Osteocyte (in vitro differentiated cells): Measurements from ENCODE around the gene ZNF827. TPM values are rescaled to one million over a fixed set of nuclear protein-coding genes. Genes with fewer than 3 reads are reported as not detected.

Experiments
- DNase-seq: peaks from one replicate; pipeline ENCODE4 v3.0.0; 2021; ENCODE audit warnings: mixed read lengths; ENCODE audit not compliant: unreplicated experiment; ENCODE audit errors: extremely low spot score
- H3K27ac Mint-ChIP-seq: one replicate; pipeline ENCODE4 v1.8.0; 2021; ENCODE audit warnings: mild to moderate bottlenecking, mixed read lengths; ENCODE audit not compliant: unreplicated experiment
- H3K27me3 Mint-ChIP-seq: one replicate; pipeline ENCODE4 v1.8.0; 2021; ENCODE audit warnings: mixed read lengths; ENCODE audit not compliant: unreplicated experiment
- H3K36me3 Mint-ChIP-seq: one replicate; pipeline ENCODE4 v1.8.0; 2021; ENCODE audit warnings: mixed read lengths; ENCODE audit not compliant: unreplicated experiment
- H3K4me1 Mint-ChIP-seq: one replicate; pipeline ENCODE4 v1.8.0; 2021; ENCODE audit warnings: mixed read lengths; ENCODE audit not compliant: unreplicated experiment
- H3K4me3 Mint-ChIP-seq: one replicate; pipeline ENCODE4 v1.8.0; 2021; ENCODE audit warnings: mild to moderate bottlenecking, moderate library complexity, mixed read lengths; ENCODE audit not compliant: unreplicated experiment
- H3K9me3 Mint-ChIP-seq: one replicate; pipeline ENCODE4 v1.8.0; 2021; ENCODE audit warnings: mixed read lengths; ENCODE audit not compliant: unreplicated experiment
- CTCF ChIP-seq: fragments of 200-600 bp; sonication (generic); IDR thresholded peaks from 2 replicates; pipeline ENCODE4 v1.5.0; 2021; ENCODE audit warnings: antibody characterized with exemption, mild to moderate bottlenecking, moderate library complexity
- total RNA-seq: library from RNA; stranded (reverse); gene quantifications from 2 replicates; pipeline ENCODE4 v1.2.1, GENCODE V29; 2021

The ZNF827 gene
- total RNA-seq, 1 donor from 2014 or later = 22.5 TPM

- no peak overlapping the region for H3K27ac Mint-ChIP-seq
- peaks cover 6% of the 10 kb centered on the region for H3K4me1 Mint-ChIP-seq
- no peak for DNase-seq
- no peaks in the 10 kb centered on the region for H3K27me3 Mint-ChIP-seq
- TF ChIP-seq CTCF = no peak
- no peak overlapping the region for H3K4me3 Mint-ChIP-seq
- H3K36me3 Mint-ChIP-seq = peaks cover 2% of the 10 kb centered on the region
- H3K9me3 Mint-ChIP-seq = no peaks in the 10 kb centered on the region
These were observed 139.4 kb downstream of the ZNF827 start for GRCh38 chr4:145799223-145799622.

- peaks cover 2% of the 10 kb centered on the region for H3K36me3 Mint-ChIP-seq
- no peaks in the 10 kb centered on the region for H3K9me3 Mint-ChIP-seq
- no peak for DNase-seq
- no peak overlapping the region for H3K27ac Mint-ChIP-seq
- no peak for TF ChIP-seq CTCF
- H3K4me1 Mint-ChIP-seq = peaks cover 3% of the 10 kb centered on the region
- no peaks in the 10 kb centered on the region for H3K27me3 Mint-ChIP-seq
- no peak overlapping the region for H3K4me3 Mint-ChIP-seq
These were observed 141.3 kb downstream of the ZNF827 start for GRCh38 chr4:145797278-145797677.

- no peak overlapping the region for H3K4me3 Mint-ChIP-seq
- H3K27me3 Mint-ChIP-seq = no peaks in the 10 kb centered on the region
- no peak overlapping the region for H3K27ac Mint-ChIP-seq
- no peaks in the 10 kb centered on the region for H3K9me3 Mint-ChIP-seq
- TF ChIP-seq CTCF = no peak
- peaks cover 3% of the 10 kb centered on the region for H3K4me1 Mint-ChIP-seq
- DNase-seq = no peak
- H3K36me3 Mint-ChIP-seq = peaks cover 5% of the 10 kb centered on the region
These were observed 142.3 kb downstream of the ZNF827 start for GRCh38 chr4:145796346-145796745.

DNA sequence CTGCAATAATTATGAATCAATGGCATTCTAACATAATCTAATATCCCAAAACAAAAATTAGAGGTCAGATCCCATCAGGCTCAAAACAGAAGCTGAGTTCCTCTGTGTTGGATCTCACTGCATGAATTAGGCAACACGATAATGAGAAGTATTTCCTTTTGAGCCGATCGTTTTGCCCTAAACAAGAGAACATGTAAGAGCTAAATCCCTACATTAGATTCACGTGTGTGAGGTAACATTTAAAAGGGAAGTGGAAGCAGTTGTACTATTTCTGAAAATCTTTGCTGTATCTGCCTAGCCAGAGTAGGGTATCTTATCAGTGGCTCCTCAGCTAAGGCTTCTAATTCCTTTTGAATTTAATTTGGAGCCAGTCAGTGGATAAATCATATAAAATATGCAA lies 143.1 kb downstream of the ZNF827 start:
- no peak for TF ChIP-seq CTCF
- H3K4me3 Mint-ChIP-seq = no peak overlapping the region
- H3K9me3 Mint-ChIP-seq = no peaks in the 10 kb centered on the region
- no peak for DNase-seq
- peaks cover 3% of the 10 kb centered on the region for H3K4me1 Mint-ChIP-seq
- no peak overlapping the region for H3K27ac Mint-ChIP-seq
- no peaks in the 10 kb centered on the region for H3K27me3 Mint-ChIP-seq
- H3K36me3 Mint-ChIP-seq = peaks cover 5% of the 10 kb centered on the region

GRCh38 chr4:145792429-145792828 lies 146.2 kb downstream of the ZNF827 start:
- Mint-ChIP-seq H3K36me3 (peaks cover 9% of the 10 kb centered on the region), H3K9me3 (no peaks in the 10 kb centered on the region), H3K27me3 (no peaks in the 10 kb centered on the region), H3K27ac (no peak overlapping the region), H3K4me3 (no peak overlapping the region), H3K4me1 (no peaks in the 10 kb centered on the region)
- DNase-seq = no peak
- no peak for TF ChIP-seq CTCF
